Caco-2 (cell line): ENCODE measurements around the gene COX14. TPM values are rescaled to one million over a fixed set of nuclear protein-coding genes. Genes with fewer than 3 reads are reported as not detected.

Experiments used
- BruUV-seq: library from RNA; stranded (reverse); fragments of 400-500 nt; replicated peaks from 2 replicates; lab custom pipeline; 2021; lab: Mats Ljungman, UMichigan
- CTCF ChIA-PET: fragments of 300-600 bp; sonication (Branson Sonifier 250); formaldehyde crosslinking; loops from one replicate; lab custom pipeline; 2022; ENCODE audit warnings: antibody characterized with exemption; lab: Charles Lee
- POLR2A ChIA-PET: fragments of 300-600 bp; sonication (Branson Sonifier 250); formaldehyde crosslinking; loops from one replicate; lab custom pipeline; 2022; ENCODE audit warnings: antibody characterized with exemption; lab: Charles Lee
- DNase-seq, 2 experiments: peaks; one replicate each; pipeline versions ENCODE4 v3.0.0 to v3.0.0-alpha.2; 2020 to 2022
- H3K27me3 ChIP-seq: replicated peaks from 2 replicates; pipeline ENCODE4 v1.6.0; 2011; ENCODE audit warnings: low read length; ENCODE audit not compliant: control insufficient read depth, insufficient read depth
- H3K36me3 ChIP-seq: 2 replicates; pipeline ENCODE4 v1.5.1; 2011; ENCODE audit warnings: low read length; ENCODE audit not compliant: control insufficient read depth, insufficient read depth
- H3K4me1 ChIP-seq: fragments of 250-450 bp; sonication (Bioruptor Pico); 2 replicates; pipeline ENCODE4 v1.5.1; 2020; ENCODE audit warnings: mild to moderate bottlenecking
- H3K4me3 ChIP-seq: 2 replicates; pipeline ENCODE4 v1.5.1; 2011; ENCODE audit warnings: low read depth, mild to moderate bottlenecking, control low read depth, low read length
- H3K9me3 ChIP-seq: fragments of 250-450 bp; sonication (Bioruptor Pico); 2 replicates; pipeline ENCODE4 v1.5.1; 2020; ENCODE audit warnings: mild to moderate bottlenecking, moderate library complexity
- H3K27ac Mint-ChIP-seq: one replicate; pipeline ENCODE4 v1.8.0; 2022; ENCODE audit warnings: mixed read lengths; ENCODE audit not compliant: unreplicated experiment
- H3K27me3 Mint-ChIP-seq: one replicate; pipeline ENCODE4 v1.8.0; 2022; ENCODE audit warnings: mixed read lengths; ENCODE audit not compliant: insufficient read depth, unreplicated experiment
- H3K36me3 Mint-ChIP-seq: one replicate; pipeline ENCODE4 v1.8.0; 2022; ENCODE audit warnings: mild to moderate bottlenecking, mixed read lengths; ENCODE audit not compliant: insufficient read depth, unreplicated experiment
- H3K4me1 Mint-ChIP-seq: one replicate; pipeline ENCODE4 v1.8.0; 2022; ENCODE audit warnings: low read depth, mixed read lengths; ENCODE audit not compliant: unreplicated experiment
- H3K4me3 Mint-ChIP-seq: one replicate; pipeline ENCODE4 v1.8.0; 2022; ENCODE audit warnings: mild to moderate bottlenecking, moderate library complexity, mixed read lengths; ENCODE audit not compliant: unreplicated experiment
- H3K9me3 Mint-ChIP-seq: one replicate; pipeline ENCODE4 v1.8.0; 2022; ENCODE audit warnings: mixed read lengths; ENCODE audit not compliant: unreplicated experiment
- intact Hi-C: fragments of 100-400 bp; cut with micrococcal nuclease; formaldehyde crosslinking; loops from one replicate; pipeline ENCODE4 v1.10.0; 2022; ENCODE audit not compliant: unreplicated experiment
- total RNA-seq: library from RNA; stranded (reverse); gene quantifications from 2 replicates; pipeline ENCODE4 v1.2.3, GENCODE V29; 2022
- TF ChIP-seq, protein P1 (sequence below), 2 experiments: fragments of 200-600 bp in 1 of 2; IDR thresholded peaks; 1 replicate in 1 of 2; 2 replicates in 1 of 2; pipeline versions ENCODE4 v1.5.1 to v1.8.0; 2011 to 2022; ENCODE audit warnings: antibody characterized with exemption in 1 of 2, control low read depth in 1 of 2, inconsistent platforms in 1 of 2, low read depth in 1 of 2, low read length in 1 of 2, mild to moderate bottlenecking in 1 of 2, moderate library complexity in 1 of 2; ENCODE audit not compliant: insufficient read depth in 1 of 2, severe bottlenecking in 1 of 2, unreplicated experiment in 1 of 2

Gene COX14
- total RNA-seq, 1 experiment from 2014 or later = 86.3 TPM

DNA sequence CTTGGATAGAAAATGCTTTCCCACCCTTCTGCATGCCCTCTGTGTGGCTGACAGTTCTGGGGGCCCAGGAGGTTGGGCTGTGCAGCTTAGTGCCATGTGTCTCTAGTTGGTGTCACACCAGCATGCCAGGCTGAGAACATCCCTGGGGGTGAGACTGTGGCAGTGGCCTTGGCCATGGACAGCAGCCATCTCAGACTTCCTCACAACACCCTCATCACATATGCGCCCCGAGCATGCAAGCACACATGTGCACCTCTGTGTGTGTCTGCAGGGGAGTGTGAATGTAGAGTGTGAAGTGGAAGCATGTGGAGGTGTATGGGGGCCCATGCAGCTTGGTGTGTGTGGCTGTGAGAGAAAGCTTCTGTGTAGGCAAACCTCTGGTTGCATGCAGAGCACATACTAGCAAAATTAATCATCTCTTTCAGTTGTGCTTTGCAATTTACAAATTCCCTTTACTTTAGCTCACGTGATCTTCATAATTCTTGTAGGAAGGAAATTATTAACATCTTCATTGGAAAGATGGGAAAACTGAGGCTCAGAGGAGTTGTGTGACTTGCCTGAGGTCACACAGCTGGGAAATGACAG is 46.2 kb upstream of the COX14 start:
- no TSS peak for BruUV-seq

DNA sequence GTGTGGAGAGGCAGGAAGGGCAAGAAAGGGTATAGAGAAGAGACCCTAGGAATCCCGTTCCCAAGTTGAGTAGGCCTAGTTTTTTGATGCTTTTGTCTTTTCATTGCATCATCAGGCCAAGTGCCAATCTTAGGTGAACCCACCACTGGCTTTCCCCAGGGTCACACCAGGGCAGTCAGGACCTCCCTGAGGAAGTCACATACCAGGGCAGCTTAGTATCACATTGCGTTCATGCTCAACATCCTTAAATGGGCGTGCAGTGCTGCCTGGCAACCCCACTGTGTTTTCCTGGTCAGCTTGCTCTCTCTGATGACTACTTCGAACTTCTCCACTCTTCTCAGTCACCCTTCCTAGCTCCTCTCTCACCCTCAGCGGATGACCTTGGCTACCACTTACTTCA is 45.6 kb upstream of the COX14 start:
- peak; percentile 63 to 69 for DNase-seq
- CTCF ChIA-PET = interaction anchor here (0.7 to 3.2 kb wide), 4 partner anchors 10 to 199 kb away, joined by 3 to 17 read pairs (median 4); no protein-coding TSS in a partner anchor

More for the DNA sequence above, 46.2 kb upstream of the COX14 start:
- H3K9me3 ChIP-seq = no peaks in the 10 kb centered on the region
- TF ChIP-seq, protein P1, sequence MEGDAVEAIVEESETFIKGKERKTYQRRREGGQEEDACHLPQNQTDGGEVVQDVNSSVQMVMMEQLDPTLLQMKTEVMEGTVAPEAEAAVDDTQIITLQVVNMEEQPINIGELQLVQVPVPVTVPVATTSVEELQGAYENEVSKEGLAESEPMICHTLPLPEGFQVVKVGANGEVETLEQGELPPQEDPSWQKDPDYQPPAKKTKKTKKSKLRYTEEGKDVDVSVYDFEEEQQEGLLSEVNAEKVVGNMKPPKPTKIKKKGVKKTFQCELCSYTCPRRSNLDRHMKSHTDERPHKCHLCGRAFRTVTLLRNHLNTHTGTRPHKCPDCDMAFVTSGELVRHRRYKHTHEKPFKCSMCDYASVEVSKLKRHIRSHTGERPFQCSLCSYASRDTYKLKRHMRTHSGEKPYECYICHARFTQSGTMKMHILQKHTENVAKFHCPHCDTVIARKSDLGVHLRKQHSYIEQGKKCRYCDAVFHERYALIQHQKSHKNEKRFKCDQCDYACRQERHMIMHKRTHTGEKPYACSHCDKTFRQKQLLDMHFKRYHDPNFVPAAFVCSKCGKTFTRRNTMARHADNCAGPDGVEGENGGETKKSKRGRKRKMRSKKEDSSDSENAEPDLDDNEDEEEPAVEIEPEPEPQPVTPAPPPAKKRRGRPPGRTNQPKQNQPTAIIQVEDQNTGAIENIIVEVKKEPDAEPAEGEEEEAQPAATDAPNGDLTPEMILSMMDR (IDR thresholded peaks at IDR 0.05; ENCODE audit: insufficient read depth in 1 of 2, low read depth in 1 of 2, low read length in 1 of 2, severe bottlenecking in 1 of 2, unreplicated experiment in 1 of 2) = no peak
- H3K36me3 Mint-ChIP-seq = no peaks in the 10 kb centered on the region
- CTCF ChIA-PET = interaction anchor here (0.6 to 3.2 kb wide), 6 partner anchors 10 to 199 kb away, joined by 3 to 17 read pairs (median 4); no protein-coding TSS in a partner anchor
- H3K36me3 ChIP-seq = no peaks in the 10 kb centered on the region
- no peak overlapping the region for H3K4me3 Mint-ChIP-seq
- H3K4me3 ChIP-seq = no peak overlapping the region
- intact Hi-C loops = no loop called here
- POLR2A ChIA-PET = interaction anchor here (0.9 kb wide), 1 partner anchor 8 kb away, joined by 3 read pairs; no protein-coding TSS in a partner anchor
- no peak overlapping the region for H3K27ac Mint-ChIP-seq
- peaks cover 10% of the 10 kb centered on the region for H3K4me1 Mint-ChIP-seq
- DNase-seq = no peak
- H3K27me3 Mint-ChIP-seq = no peaks in the 10 kb centered on the region
- H3K9me3 Mint-ChIP-seq = no peaks in the 10 kb centered on the region
- H3K4me1 ChIP-seq = 0 out of 2 replicates have a peak, but pooled peaks cover 7% of the 10 kb centered on the region
- H3K27me3 ChIP-seq = no peaks in the 10 kb centered on the region

GRCh38 chr12:50069069-50069468 is 43.0 kb upstream of the COX14 start:
- Histone ChIP-seq H3K4me1 (0 out of 2 replicates have a peak, but pooled peaks cover 8% of the 10 kb centered on the region), H3K27me3 (no peaks in the 10 kb centered on the region), H3K9me3 (no peaks in the 10 kb centered on the region), H3K4me3 (no peak overlapping the region), H3K36me3 (no peaks in the 10 kb centered on the region)
- Mint-ChIP-seq H3K4me1 (peaks cover 12% of the 10 kb centered on the region), H3K36me3 (no peaks in the 10 kb centered on the region), H3K27ac (no peak overlapping the region), H3K27me3 (no peaks in the 10 kb centered on the region), H3K4me3 (no peak overlapping the region), H3K9me3 (no peaks in the 10 kb centered on the region)
- no TSS peak for BruUV-seq
- intact Hi-C loops = no loop called here
- POLR2A ChIA-PET = no interaction called here
- CTCF ChIA-PET = interaction anchor here (0.5 to 3.3 kb wide), 7 partner anchors 13 to 1217 kb away, joined by 3 to 93 read pairs (median 5); partner anchors contain the start of gene DDX23
- TF ChIP-seq, protein P1 (IDR thresholded peaks at IDR 0.05; ENCODE audit: insufficient read depth in 1 of 2, low read depth in 1 of 2, low read length in 1 of 2, severe bottlenecking in 1 of 2, unreplicated experiment in 1 of 2) = no peak
- DNase-seq = no peak

More for the DNA sequence above, 45.6 kb upstream of the COX14 start:
- H3K4me1 Mint-ChIP-seq = peaks cover 12% of the 10 kb centered on the region
- no peaks in the 10 kb centered on the region for H3K27me3 Mint-ChIP-seq
- H3K27ac Mint-ChIP-seq = no peak overlapping the region
- H3K36me3 ChIP-seq = no peaks in the 10 kb centered on the region
- 0 out of 2 replicates have a peak, but pooled peaks cover 8% of the 10 kb centered on the region for H3K4me1 ChIP-seq
- no peak overlapping the region for H3K4me3 ChIP-seq
- intact Hi-C loops = no loop called here
- TF ChIP-seq, protein P1 (IDR thresholded peaks at IDR 0.05; ENCODE audit: insufficient read depth in 1 of 2, low read depth in 1 of 2, low read length in 1 of 2, severe bottlenecking in 1 of 2, unreplicated experiment in 1 of 2) = no peak
- H3K9me3 Mint-ChIP-seq = no peaks in the 10 kb centered on the region
- H3K4me3 Mint-ChIP-seq = no peak overlapping the region
- H3K9me3 ChIP-seq = no peaks in the 10 kb centered on the region
- POLR2A ChIA-PET = interaction anchor here (0.9 kb wide), 1 partner anchor 9 kb away, joined by 3 read pairs; no protein-coding TSS in a partner anchor
- BruUV-seq = no TSS peak
- H3K27me3 ChIP-seq = no peaks in the 10 kb centered on the region
- H3K36me3 Mint-ChIP-seq = no peaks in the 10 kb centered on the region
